H9 (cell line): ENCODE results near the gene GAK. TPM values are rescaled to one million over a fixed set of nuclear protein-coding genes. Genes with fewer than 3 reads are reported as not detected.

Experiments
- DNase-seq: peaks from one replicate; pipeline ENCODE4 v3.0.0-alpha.2; 2017
- H2AFZ ChIP-seq: one replicate; pipeline ENCODE4 v1.6.1; 2013; ENCODE audit warnings: mild to moderate bottlenecking, low read length, control low read depth, moderate library complexity
- H2AK5ac ChIP-seq: 2 replicates; pipeline ENCODE4 v1.6.1; 2013; ENCODE audit warnings: low read length, control low read depth, mixed read lengths; ENCODE audit not compliant: insufficient read length
- H2BK120ac ChIP-seq: one replicate; pipeline ENCODE4 v1.6.1; 2013; ENCODE audit warnings: low read depth, mild to moderate bottlenecking, low read length, control low read depth, inconsistent platforms; ENCODE audit not compliant: poor library complexity, severe bottlenecking
- H2BK12ac ChIP-seq: 2 replicates; pipeline ENCODE4 v1.6.1; 2013; ENCODE audit warnings: low read length, control low read depth, mixed read lengths, low read depth; ENCODE audit not compliant: insufficient read length
- H2BK15ac ChIP-seq: 2 replicates; pipeline ENCODE4 v1.6.1; 2013; ENCODE audit warnings: low read depth, low read length, control low read depth
- H2BK20ac ChIP-seq: one replicate; pipeline ENCODE4 v1.6.1; 2013; ENCODE audit warnings: low read depth, mild to moderate bottlenecking, low read length, control low read depth, inconsistent platforms; ENCODE audit not compliant: poor library complexity, severe bottlenecking
- H2BK5ac ChIP-seq: 2 replicates; pipeline ENCODE4 v1.6.1; 2013; ENCODE audit warnings: low read length, control low read depth, mixed read lengths; ENCODE audit not compliant: insufficient read length
- H3K14ac ChIP-seq: 2 replicates; pipeline ENCODE4 v1.6.1; 2013; ENCODE audit warnings: low read length, control low read depth; ENCODE audit not compliant: insufficient read depth
- H3K18ac ChIP-seq: 2 replicates; pipeline ENCODE4 v1.6.1; 2013; ENCODE audit warnings: low read depth, mild to moderate bottlenecking, mixed read lengths, low read length, control low read depth; ENCODE audit not compliant: insufficient read length
- H3K23ac ChIP-seq: 2 replicates; pipeline ENCODE4 v1.6.1; 2013; ENCODE audit warnings: low read length, control low read depth, mixed read lengths, low read depth; ENCODE audit not compliant: insufficient read length
- H3K23me2 ChIP-seq: 2 replicates; pipeline ENCODE4 v1.6.1; 2013; ENCODE audit warnings: low read depth, mild to moderate bottlenecking, mixed read lengths, low read length, control low read depth; ENCODE audit not compliant: insufficient read length, poor library complexity, severe bottlenecking
- H3K27ac ChIP-seq: 2 replicates; pipeline ENCODE4 v1.5.1; 2013; ENCODE audit warnings: low read length, control low read depth, mixed read lengths, low read depth; ENCODE audit not compliant: insufficient read length
- H3K27me3 ChIP-seq: 2 replicates; pipeline ENCODE4 v1.6.1; 2013; ENCODE audit warnings: low read length, control low read depth, inconsistent platforms; ENCODE audit not compliant: insufficient read depth
- H3K4ac ChIP-seq: 2 replicates; pipeline ENCODE4 v1.6.1; 2013; ENCODE audit warnings: low read depth, mild to moderate bottlenecking, control low read depth, inconsistent platforms, low read length, moderate library complexity
- H3K4me1 ChIP-seq: 2 replicates; pipeline ENCODE4 v1.6.1; 2013; ENCODE audit warnings: low read length, control low read depth, inconsistent platforms; ENCODE audit not compliant: insufficient read depth
- H3K4me2 ChIP-seq: 2 replicates; pipeline ENCODE4 v1.6.1; 2013; ENCODE audit warnings: low read length, control low read depth, mixed read lengths; ENCODE audit not compliant: insufficient read length, insufficient read depth
- H3K56ac ChIP-seq: 2 replicates; pipeline ENCODE4 v1.6.1; 2013; ENCODE audit warnings: low read depth, mild to moderate bottlenecking, mixed read lengths, low read length, control low read depth; ENCODE audit not compliant: insufficient read length
- H3K79me1 ChIP-seq: 2 replicates; pipeline ENCODE4 v1.6.1; 2013; ENCODE audit warnings: low read depth, mild to moderate bottlenecking, moderate library complexity, low read length, control low read depth, inconsistent platforms; ENCODE audit not compliant: insufficient read depth, poor library complexity, severe bottlenecking
- H3K79me2 ChIP-seq: 2 replicates; pipeline ENCODE4 v1.6.1; 2013; ENCODE audit warnings: low read length, control low read depth, inconsistent platforms; ENCODE audit not compliant: insufficient read depth
- H3K9ac ChIP-seq: 2 replicates; pipeline ENCODE4 v1.6.1; 2013; ENCODE audit warnings: low read length, control low read depth, mixed read lengths; ENCODE audit not compliant: insufficient read length; ENCODE audit errors: extremely low read depth
- H3K9me3 ChIP-seq: one replicate; pipeline ENCODE4 v1.6.1; 2013; ENCODE audit warnings: low read depth, low read length, inconsistent platforms; ENCODE audit not compliant: control insufficient read depth
- H3T11ph ChIP-seq: one replicate; pipeline ENCODE4 v1.6.1; 2013; ENCODE audit warnings: mild to moderate bottlenecking, low read length, control low read depth, inconsistent platforms
- H4K20me1 ChIP-seq: one replicate; pipeline ENCODE4 v1.6.1; 2013; ENCODE audit not compliant: control insufficient read depth, insufficient read length, insufficient read depth
- H4K5ac ChIP-seq: 2 replicates; pipeline ENCODE4 v1.6.1; 2013; ENCODE audit warnings: low read depth, mild to moderate bottlenecking, mixed read lengths, low read length, control low read depth; ENCODE audit not compliant: insufficient read length
- H4K8ac ChIP-seq: replicated peaks from 2 replicates; pipeline ENCODE4 v1.6.1; 2013; ENCODE audit warnings: low read length, control low read depth, mixed read lengths, low read depth; ENCODE audit not compliant: insufficient read length
- H4K91ac ChIP-seq: 2 replicates; pipeline ENCODE4 v1.6.1; 2013; ENCODE audit warnings: low read depth, mild to moderate bottlenecking, moderate library complexity, mixed read lengths, low read length, control low read depth; ENCODE audit not compliant: insufficient read length
- H3K27ac Mint-ChIP-seq, 3 experiments: 2 replicates in 2 of 3; 3 replicates in 1 of 3; pipeline ENCODE4 v1.8.0; 2020 to 2021; ENCODE audit warnings: mixed read lengths in 3 of 3, mild to moderate bottlenecking in 1 of 3, moderate library complexity in 1 of 3
- H3K27me3 Mint-ChIP-seq: 2 replicates; pipeline ENCODE4 v1.8.0; 2021; ENCODE audit warnings: low read depth, mild to moderate bottlenecking, moderate library complexity, mixed read lengths
- H3K36me3 Mint-ChIP-seq, 3 experiments: 2 replicates in 2 of 3; 3 replicates in 1 of 3; pipeline ENCODE4 v1.8.0; 2020 to 2021; ENCODE audit warnings: low read depth in 3 of 3, mixed read lengths in 3 of 3; ENCODE audit not compliant: insufficient read depth in 1 of 3
- H3K4me1 Mint-ChIP-seq, 2 experiments: 2 replicates each; pipeline ENCODE4 v1.8.0; 2020; ENCODE audit warnings: mixed read lengths in 2 of 2
- H3K4me3 Mint-ChIP-seq, 2 experiments: 2 replicates in 1 of 2; 3 replicates in 1 of 2; pipeline ENCODE4 v1.8.0; 2020 to 2021; ENCODE audit warnings: mild to moderate bottlenecking in 2 of 2, mixed read lengths in 2 of 2, moderate library complexity in 1 of 2
- H3K9me3 Mint-ChIP-seq, 2 experiments: 2 replicates in 1 of 2; 3 replicates in 1 of 2; pipeline ENCODE4 v1.8.0; 2020; ENCODE audit warnings: mild to moderate bottlenecking in 2 of 2, mixed read lengths in 2 of 2, moderate library complexity in 1 of 2
- CTCF ChIP-seq: fragments of 200-600 bp; sonication (generic); conservative IDR thresholded peaks from 3 replicates; pipeline ENCODE4 v1.8.0; 2021; ENCODE audit warnings: antibody characterized with exemption, mild to moderate bottlenecking
- WGBS: extraction: QIAGEN DNeasy Blood & Tissue Kit; methylation state at CpG from one replicate; pipeline ENCODE4 v1.1.7; 2013; ENCODE audit warnings: missing lambda C conversion rate, low lambda C conversion rate, mixed read lengths; ENCODE audit not compliant: insufficient read length; ENCODE audit errors: extremely low coverage; 5-methylcytosine and 5-hydroxymethylcytosine counted together
- total RNA-seq: library from RNA; stranded (reverse); gene quantifications from 2 replicates; pipeline ENCODE4 v1.2.1, GENCODE V29; 2021

GAK gene
- total RNA-seq, 1 experiment from 2014 or later = 80.7 TPM

- H2AFZ ChIP-seq = no peak overlapping the region
- no peaks in the 10 kb centered on the region for H3K4me1 ChIP-seq
- H2BK120ac ChIP-seq = no peak overlapping the region
- H3K4me2 ChIP-seq = no peak overlapping the region
- H3K9ac ChIP-seq = no peak overlapping the region
- H3K79me2 ChIP-seq = no peaks in the 10 kb centered on the region
- no peak overlapping the region for H4K91ac ChIP-seq
- no peak for DNase-seq
- H2BK15ac ChIP-seq = no peak overlapping the region
- H3K79me1 ChIP-seq = no peaks in the 10 kb centered on the region
- Mint-ChIP-seq H3K27me3 (no peaks in the 10 kb centered on the region), H3K4me1 (peaks cover 0 to 3% of the 10 kb centered on the region in 2 experiments; a peak in 2 of 4 replicates), H3K9me3 (peaks cover 0 to 4% of the 10 kb centered on the region in 2 experiments; a peak in 3 of 5 replicates), H3K4me3 (no peak overlapping the region), H3K36me3 (peaks cover 9 to 42% (median 30%) of the 10 kb centered on the region in 3 experiments), H3K27ac (peak overlapping the region in 1 of 3 experiments; percentile 11; a peak in 1 of 7 replicates)
- no peak overlapping the region for H4K8ac ChIP-seq
- H2BK20ac ChIP-seq = no peak overlapping the region
- H3K4ac ChIP-seq = no peak overlapping the region
- no peak overlapping the region for H2AK5ac ChIP-seq
- H3K23me2 ChIP-seq = no peaks in the 10 kb centered on the region
- no peak overlapping the region for H3K14ac ChIP-seq
- H3K27me3 ChIP-seq = no peaks in the 10 kb centered on the region
- H3T11ph ChIP-seq = no peak overlapping the region
- H4K5ac ChIP-seq = no peak overlapping the region
- WGBS = no CpG with 5 or more reads among the region's 28 CpGs
- no peak overlapping the region for H3K18ac ChIP-seq
- no peak overlapping the region for H3K27ac ChIP-seq
- no peak overlapping the region for H3K56ac ChIP-seq
- no peak overlapping the region for H2BK5ac ChIP-seq
- no peak overlapping the region for H3K23ac ChIP-seq
- no peaks in the 10 kb centered on the region for H3K9me3 ChIP-seq
- no peaks in the 10 kb centered on the region for H4K20me1 ChIP-seq
- H2BK12ac ChIP-seq = no peak overlapping the region
- TF ChIP-seq CTCF = no peak
Observed at GRCh38 chr4:901192-901910, 30.8 kb downstream of the GAK start.
